ENCODE data around the gene ABRACL.

GRCh38 chr6:139006477-139006876 lies 22.1 kb upstream of the ABRACL start:
- no peak for TF ChIP-seq CTCF (IDR thresholded peaks at IDR 0.05; ENCODE audit: low read depth, low read length)
- TF ChIP-seq EZH2phosphoT487 (IDR thresholded peaks at IDR 0.05; ENCODE audit: low read depth) = no peak
